CD4-positive, alpha-beta T cell treated with Interleukin-12 subunit alpha and Interleukin-12 subunit beta, for 1 hour (primary cell): Measurements from ENCODE around the gene CDH13.

ENCODE experiments used
- DNase-seq: peaks from one replicate; pipeline ENCODE4 v3.0.0-alpha.2; 2020

Gene CDH13

DNA sequence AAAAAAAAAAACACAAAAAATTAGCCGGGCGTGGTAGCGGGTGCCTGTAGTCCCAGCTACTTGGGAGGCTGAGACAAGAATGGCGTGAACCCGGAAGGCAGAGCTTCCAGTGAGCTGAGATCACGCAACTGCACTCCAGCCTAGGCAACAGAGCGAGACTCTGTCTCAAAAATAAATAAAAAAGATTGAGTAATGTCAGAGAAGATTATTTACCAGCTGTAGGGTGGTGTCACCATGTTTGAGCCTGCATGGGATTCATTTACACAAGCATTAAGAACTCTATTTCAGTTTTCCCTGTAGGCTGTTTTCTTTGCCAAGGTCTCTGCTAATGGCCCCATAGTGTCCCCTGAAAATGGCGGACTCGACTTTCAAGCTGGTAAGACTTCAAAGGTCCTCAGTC lies 575.0 kb downstream of the CDH13 start:
- DNase-seq = no peak

DNA sequence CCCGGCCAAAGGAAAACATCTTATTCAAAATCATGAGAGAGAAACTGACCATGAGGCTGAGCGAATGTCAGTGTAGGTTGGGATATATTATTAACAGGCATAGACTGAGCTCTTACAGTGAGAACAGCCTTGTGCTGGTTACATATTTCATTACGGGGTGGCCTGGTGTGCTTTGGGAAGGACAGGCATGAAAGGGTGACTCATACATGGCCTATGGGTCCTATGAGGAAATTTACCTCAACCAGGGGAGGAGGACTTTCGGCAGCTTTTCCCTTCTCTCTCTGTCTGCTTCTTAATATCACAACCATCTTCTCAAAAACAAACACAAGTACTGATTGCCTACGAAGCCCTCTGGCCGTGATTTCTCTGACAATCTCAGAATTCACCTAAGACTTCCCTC lies 579.1 kb downstream of the CDH13 start:
- no peak for DNase-seq

DNA sequence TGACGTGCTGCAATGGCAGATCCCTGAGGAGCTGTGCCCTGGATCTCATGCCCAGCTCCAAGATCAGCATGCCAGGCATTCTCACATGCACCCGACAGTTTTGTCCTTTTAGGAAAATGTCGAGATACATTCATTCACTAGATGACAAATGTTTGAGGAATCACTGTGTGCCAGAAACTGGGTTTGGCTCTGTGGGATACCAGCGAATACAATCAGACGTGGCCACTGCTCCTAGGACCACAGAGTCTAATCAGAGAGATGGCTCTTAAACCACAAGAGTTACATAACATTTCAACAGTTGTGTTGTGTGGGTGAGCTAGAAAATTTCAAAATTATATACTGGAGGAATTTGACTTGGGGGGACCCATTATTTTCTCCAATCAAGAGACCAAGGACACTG lies 579.7 kb downstream of the CDH13 start:
- DNase-seq = no peak

DNA sequence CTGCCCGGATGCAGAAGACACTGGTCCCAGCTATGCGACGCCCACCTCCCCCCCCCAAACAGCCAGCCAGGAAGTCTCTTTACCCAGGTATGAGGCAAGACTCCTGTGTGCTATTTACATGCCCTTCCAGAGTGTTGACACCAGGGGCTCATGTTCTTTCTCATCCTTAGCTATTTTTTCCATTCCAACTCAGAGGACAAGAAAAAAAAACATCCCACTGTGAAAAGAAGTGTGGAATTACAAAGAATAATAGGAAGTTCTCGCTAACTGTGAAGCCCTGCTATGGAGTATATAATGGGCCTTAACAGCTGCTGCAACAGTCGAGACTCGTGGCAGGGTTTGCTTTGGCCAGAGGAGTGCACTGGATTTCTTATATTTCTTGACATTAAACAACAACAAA lies 584.9 kb downstream of the CDH13 start:
- DNase-seq = no peak

DNA sequence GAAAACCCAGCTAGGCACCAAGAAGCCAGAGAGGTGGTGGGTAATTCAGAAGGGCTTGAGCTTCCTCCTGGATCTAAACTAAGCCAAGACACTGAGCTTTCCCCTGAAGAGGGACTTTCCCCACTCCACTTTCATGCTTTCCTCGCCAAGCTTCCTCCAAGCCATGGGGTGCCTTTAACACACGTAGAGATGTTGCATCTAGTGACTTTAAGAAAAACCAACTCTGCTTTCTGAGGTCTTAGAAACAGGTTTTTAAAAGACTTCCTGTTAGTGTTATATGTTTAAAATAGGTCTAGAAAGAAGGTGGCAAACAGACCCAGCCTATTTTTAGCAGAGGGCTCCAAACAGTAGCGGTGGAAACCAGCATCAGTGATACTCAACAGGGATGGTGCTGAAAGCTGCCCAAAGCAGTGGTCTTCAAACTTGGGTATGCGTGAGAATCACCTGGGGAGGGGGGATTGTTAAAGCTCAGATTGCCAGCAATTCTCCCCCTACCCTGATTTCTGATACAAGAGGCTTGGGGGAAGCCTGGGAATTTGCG lies 585.6 kb downstream of the CDH13 start:
- no peak for DNase-seq

DNA sequence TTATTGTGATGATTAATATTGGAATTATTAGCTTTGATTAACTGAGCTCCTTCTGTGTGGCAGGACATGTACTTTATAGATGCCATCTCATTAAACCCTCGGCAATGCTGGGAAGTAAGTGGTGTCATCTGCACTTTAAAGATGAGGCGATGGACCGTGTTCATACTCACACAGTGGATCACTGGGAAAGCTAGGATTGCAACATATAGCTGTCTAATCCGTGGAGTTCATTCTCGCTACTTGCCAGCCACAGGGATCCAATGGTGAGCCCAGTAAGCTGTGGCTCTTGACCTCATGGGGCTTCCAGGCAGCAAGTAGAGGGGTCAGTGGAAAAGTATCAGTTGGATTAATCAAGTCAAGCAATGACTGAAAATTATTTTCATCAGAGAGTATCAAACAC lies 587.9 kb downstream of the CDH13 start:
- no peak for DNase-seq

DNA sequence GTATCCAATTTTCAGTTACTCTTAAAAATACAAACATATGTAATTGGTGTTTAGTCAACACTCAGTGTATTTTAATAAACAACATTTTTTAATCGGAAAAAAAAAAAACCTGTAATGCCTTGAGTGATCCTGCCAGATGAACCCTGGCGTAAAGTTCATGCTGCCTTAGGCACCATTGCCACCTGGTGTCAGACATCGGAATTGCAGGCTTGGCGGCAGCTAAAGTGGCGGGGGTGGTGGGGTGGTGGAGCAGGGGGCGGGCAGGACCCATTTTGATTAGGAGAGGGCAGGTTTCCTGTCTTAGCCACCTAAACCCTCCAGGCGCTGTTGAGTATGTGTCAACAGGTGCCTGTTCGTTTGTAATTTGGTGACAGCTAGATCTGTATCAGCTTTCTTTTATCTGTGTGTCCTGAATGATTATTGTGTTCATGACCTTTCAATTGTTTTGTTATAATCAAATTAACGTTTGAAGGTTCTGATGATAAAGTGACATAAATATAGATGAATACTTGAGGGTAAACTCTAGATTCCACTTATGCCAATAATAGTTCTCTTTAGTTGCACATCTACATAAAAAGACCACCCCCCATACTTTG lies 588.7 kb downstream of the CDH13 start:
- DNase-seq = peak; percentile 28

DNA sequence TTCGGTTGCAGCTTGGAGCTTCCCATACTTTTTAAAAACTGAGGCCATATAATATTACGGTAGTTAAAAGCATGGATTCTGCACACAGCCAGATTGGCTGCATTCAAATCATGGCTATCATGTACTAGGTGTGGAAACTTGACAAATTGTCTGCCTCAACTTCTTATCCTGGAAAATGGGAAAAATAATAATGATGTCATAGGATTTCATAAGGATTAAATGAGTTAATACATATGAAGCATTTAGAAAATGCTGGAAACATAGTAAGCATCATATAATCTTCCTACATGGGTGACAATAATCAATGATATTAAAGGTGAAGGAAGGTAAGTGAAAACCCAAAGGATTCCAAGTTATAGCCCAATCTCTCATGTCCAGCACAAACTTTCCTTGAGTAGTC lies 592.5 kb downstream of the CDH13 start:
- no peak for DNase-seq

DNA sequence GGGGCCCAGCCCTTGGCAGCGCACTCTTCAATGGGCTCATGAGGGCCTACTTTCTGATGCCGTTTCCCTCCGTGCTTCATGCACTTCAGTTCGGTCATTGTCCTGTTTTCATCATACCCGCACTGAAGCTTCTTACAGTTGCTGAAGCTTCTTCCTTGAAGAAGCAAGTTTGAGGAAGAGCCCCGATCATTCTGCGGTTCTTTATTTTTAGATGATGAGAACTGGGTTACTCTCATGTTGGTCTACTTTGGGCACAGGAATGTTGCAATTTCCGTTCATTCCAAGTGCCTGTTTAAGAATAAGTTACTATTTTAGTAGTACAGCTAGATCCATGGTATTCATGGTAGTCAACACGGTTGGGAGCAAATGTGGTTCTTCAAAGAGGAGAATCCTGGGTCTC lies 593.3 kb downstream of the CDH13 start:
- no peak for DNase-seq

DNA sequence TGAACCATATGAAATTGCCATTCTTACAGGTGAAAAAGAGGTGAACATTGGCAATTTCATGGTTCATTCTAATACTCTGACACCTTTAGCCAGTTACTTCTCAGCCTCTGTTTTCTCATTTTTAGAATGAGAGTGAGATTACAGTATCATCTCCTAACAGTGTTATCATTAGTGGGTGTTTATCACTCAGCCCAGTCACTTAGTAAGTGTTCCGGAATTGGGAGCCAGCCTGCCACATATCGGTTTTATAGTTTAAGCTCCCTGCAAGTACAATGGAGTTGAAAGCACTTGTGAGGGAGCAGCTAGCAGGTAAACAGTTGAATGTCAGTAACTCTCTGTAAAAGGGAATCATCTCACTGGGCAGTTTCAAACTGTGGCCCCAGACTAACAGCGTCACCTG lies 597.9 kb downstream of the CDH13 start:
- no peak for DNase-seq

DNA sequence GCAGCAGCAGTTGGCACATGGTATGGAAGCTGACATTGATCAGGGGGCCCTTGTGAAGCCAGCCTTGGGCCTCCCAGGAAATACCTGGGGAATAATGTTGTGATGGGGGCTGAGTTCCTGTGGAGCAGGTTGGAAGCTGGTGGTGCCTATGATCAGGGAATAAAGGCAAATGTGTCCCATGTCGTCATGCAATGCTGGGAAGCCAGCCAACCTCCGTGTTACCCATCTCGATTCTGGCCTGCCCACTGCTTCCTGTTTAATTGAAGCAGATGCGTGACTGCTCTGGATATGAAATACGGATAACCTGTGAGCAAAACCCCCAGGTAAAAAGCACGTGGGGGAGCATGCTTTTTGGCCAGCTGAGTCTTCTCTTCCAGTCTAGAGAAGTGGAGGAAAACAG lies 600.6 kb downstream of the CDH13 start:
- DNase-seq = no peak

DNA sequence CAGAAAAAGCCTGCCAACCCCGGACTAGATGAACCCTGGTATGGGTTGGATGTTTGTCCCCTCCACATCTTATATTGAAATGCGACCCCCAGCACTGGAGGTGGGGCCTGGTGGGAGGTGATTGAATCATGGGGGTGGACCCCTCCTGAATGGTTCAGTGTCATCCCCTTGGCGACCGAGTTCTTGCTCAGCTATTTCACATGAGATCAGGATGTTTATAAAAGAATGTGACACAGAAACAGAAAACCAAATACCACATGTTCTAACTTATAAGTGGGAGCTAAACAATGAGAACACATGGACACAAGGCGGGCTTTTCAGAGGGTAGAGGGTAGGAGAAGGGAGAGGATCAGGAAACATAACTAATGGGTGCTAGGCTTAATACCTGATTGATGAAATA lies 605.0 kb downstream of the CDH13 start:
- DNase-seq = no peak

DNA sequence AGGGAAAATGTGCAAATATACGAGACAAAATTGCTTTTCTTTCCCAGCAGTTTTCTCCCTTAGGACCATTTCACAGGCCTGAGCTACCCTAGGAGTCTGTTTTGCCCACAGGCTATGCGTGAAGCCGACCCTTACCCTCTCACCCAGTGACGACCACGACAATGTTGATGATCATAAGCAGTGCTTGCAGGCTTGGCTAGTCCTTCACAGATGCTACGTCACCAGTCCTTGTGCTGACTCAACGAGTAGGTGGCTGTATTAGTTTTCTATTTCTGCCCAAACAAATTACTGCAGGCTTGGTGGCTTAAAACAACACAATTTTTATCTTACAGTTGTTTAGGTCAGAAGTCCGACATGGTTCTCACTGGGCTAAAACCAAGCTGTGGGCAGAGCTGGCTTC lies 606.4 kb downstream of the CDH13 start:
- no peak for DNase-seq

DNA sequence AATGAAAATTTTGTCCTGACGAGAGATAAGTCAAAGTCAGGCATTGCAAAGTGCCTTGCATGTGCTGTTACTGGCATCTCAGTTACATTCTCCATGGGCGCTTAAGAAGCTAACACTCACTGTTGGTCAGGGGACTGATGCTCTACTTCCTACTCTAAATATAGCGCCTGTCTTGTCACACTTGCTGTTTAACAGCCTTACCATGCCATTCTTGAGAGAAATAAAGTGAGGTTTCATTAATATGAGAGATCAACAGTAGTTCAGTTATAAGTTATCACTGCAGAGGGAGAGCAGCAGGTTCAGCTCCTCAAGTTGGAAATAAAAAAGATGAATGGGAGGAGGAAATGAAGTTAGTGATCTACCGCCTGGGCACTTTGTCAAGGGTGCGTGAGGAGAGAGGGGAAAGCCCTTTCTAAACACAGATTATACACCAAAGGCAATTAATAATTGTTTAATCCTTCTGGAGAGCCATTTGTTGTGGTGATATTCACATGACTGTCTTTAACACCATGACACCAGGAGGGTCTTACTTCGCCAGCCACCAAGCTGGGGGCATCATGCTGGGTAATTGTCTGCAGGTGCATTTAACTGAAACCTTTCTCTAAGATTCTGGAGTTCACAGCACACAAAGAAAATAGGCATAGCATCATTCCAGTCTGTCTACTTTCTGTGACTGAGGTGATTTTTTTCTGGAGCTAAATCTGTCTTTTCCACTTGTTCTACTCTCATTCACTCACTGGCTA lies 612.4 kb downstream of the CDH13 start:
- DNase-seq = no peak

DNA sequence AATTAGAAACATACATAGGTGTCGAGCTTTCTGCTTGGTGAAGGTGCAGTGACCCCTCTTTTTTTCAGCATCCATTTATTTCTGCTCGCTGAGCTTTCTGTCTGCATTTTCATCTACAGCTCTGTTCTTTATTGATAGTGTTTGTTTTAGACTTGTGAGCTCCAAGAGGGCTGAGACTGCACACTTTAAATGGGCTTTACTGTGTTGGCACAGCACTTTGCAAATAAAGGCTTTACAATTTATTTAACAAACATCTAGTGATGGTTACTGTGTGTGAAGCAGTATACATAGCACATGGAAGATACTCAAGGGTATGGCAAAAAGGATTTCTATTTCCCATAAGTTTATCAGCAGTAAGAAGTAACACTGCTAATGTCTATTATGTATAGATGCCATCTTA lies 617.3 kb downstream of the CDH13 start:
- no peak for DNase-seq

DNA sequence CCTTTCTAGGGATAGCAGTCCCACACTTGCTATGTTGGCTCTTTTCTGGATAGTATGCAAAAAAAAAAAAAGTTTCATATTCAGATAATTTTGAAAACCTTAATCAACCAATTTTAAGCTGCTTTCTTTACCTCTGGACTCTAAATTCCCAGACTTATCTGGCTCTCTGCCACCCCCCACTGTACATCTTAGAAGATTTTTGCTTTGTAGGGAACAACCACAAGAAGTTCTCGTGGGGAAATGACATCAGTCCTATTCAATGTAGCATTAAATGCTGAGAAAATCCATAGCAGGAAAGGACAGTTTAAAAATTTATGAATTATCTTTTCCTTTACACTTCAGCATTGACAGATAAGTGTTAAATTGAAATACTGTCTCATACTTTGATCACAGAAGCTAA lies 618.3 kb downstream of the CDH13 start:
- DNase-seq = no peak

DNA sequence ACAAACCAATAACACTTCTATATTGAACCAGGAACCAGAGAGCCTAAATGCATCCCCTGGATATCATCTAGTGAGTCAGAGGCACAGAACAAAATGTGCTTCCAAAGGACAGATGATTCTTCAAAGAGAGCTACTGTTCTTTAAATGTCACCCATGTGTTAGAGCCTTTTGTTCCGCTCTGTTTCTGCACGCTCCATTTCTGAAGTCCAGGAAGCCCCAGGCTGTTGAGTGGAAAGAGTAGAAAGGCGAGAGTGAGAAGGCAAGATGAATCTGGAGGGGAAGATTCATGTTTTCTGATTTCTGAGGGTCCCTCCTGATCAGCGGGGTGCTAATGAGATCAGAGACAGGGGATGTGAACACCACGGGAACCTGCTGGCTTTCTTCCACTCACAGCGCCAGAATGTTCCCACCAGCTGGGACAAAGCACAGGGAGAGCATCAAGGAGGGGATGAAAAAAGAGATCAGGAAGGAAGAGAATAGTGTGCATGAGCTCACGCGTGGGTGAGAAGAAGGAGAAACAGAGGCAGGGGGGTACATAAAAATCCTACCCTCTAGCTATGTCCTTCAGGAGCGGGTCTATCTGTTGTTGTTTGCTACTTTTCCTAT lies 621.1 kb downstream of the CDH13 start:
- DNase-seq = no peak

DNA sequence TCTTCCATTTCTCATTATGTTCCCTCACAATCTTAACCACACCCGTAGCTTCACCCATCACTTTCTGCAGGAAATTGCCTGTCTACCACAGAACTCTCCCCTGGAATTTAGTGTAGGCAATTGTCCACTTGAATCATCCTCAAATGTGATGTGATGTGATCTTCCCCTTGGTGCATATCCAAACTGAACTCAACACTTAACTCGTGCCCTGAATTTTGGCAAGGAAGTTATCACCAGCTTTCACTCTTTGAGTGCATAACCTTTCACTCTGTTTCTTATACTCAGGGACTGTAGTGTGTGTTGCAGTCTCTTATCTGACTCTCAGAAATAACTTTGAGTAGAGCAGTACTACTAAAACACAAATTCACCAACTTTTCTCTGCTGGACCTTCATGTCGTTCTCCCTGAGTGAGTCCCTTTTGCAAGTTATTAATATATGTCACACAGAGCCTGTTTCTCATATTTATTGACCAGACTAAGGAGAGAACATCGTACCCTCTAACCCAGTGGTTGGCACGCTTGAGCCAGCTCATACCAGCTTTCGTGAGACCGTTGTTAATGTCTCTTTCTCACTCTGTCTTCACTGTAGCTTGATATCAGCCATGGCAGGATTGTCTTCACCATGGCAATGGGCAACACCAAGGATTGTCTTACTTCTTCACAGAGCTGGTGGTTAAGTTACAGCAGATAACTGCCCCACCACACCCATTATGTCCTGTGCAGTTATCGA lies 622.1 kb downstream of the CDH13 start:
- no peak for DNase-seq

DNA sequence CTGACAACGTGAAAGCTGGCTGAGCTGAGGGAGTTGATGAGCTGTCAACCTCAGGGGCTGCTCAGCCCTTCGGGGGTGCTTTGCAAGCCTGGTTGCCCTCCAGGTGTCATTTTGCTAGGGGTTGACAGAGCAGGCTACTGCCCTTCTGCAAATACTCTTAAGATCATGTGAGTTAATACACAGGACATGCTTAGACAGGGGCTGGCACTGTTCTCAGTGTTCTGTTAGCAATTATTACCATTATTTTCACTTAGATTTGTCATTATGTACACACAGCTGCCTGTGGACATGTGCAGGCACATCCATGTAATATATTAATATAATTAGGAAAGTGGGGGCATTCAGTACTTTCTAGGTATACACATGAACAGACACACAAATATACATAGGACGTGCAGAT lies 626.8 kb downstream of the CDH13 start:
- no peak for DNase-seq

DNA sequence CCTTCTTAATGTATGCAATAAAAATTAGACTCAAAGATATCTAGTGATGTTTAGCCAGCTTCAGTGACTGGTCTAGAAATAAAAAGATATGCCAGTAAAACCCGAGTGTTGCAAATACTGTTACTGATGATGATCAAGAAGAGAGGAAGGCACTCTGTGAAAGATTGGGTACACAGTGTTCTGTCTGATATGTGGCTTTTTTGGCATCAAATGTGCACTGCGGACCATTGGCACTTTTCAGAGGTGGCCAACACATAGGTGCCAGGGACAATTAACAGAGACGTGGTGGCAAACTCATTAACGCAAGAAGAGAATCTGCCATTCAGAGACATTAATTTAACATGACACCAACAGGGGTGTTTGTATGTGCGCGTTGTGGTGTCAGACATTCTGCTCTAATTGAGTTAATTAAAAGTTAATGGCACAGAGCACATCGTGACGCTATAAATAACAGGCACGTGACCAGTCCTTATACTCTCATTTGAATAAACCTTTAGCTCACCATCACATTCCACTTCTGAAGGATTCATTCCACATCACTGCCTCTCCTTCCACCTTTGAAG lies 631.7 kb downstream of the CDH13 start:
- DNase-seq = no peak

DNA sequence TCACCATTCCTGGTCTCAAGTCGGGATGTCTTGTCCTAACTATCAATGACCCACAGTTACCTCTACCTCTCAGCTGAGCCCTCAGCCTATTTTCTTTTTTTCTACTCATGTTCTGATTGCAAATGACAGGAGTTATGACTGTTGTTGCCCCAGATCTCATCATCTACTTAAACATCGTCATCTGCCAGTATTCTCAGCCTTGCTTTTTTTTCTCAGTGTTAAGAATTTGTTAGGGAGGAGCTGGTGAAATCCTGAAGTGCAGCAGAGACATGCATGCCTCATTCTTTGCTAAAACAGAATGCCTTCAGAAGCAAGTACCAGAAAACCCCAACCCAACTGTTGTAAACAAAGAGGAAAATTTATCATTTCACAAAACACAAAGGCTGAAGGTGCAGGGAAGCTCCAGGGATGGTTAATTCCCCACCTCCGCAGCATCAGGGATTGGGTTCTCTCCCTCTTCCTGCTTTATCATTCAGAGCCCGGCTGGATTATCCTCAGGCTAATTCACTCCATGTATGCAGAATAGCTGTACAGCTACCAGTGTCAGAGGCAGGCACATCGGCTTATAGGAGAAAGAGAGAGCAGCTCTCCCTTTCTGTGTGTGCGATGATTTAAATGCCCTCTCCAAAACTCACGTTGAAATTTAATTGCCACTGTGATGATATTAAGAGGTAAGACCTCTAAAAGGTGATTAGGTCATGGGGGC lies 640.2 kb downstream of the CDH13 start:
- DNase-seq = no peak

DNA sequence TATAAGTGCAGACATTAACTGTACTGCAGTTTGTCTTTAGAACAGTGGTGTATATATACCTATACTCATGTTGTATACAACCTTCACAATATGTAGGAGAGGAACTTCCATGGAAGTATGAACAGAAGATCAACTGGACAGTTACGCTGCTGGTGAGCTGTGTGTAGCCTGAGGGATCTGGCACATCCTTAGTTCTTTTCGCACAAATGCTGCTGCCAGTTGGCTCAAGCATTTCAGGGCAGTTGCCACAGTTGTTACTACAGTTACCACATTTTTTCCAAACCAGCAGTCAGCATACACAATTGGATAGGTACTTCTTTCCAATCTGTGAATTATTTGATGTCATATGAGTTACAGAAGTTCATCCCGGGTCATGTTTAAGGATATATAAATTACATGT lies 641.4 kb downstream of the CDH13 start:
- no peak for DNase-seq

DNA sequence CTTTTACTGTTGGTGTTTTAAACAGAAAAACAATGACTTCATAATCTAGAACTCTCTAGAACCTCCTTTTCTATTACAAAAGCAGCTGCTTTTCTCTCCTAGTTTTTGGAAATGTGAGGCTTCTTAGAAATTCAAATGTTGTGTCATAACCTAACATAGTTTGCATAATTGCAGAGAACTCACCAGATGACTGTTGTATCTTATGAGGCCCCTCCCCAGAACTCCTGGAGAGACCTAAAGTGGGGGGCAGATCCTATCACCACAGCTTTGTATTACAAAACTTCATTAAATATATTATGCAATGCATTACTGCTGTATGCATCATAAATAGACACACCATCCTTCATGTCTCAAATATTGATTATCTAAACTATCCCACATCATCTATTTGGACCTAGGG lies 642.3 kb downstream of the CDH13 start:
- no peak for DNase-seq
